Measurements from ENCODE around the gene ITGA1. TPM values are rescaled to one million over a fixed set of nuclear protein-coding genes. Genes with fewer than 3 reads are reported as not detected.
A peak's percentile ranks its signal among the peaks of the same experiment; 100 is the strongest.

ITGA1 gene
- total and polyA plus RNA-seq, 11 donors = 5.5 to 52.0 (median 23.3) TPM

DNA sequence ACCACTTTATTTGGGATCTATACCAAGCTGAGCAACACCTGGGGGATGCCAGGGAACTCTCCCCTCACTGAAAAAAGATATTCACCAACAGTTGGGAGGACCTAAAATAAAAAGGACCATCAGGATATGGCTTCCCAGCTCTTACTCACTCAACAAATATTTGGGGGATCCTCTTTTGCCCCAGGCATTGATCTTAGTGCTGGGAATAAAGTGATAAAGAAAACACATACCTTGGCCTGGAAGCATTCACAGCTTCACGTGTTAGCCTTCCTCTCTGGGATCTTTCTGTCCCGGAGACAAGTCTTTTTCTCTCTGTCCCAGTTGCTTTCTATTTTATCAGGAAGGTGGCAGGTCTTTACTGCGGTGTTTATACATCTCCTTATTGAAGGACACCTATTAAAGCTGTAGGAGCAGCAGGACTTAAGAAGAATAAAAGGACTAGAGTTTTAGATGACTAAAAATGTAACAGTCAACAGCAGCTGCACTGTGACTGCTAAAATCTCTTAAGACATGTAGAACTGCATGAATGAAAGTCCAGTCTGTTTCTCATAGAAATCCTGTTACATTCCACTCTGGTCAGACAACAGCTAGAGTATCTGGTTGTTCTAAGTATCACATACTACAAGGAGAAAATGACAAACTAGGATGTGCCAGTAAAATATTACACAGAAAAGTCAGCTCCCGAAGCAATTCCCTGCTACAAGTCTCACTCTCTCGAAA, 111.4 kb downstream of the ITGA1 start:
- 60 to 72% (median 71%) methylated on average over 5 of the region's 5 CpGs for WGBS, 4 donors
- H3K9me3 ChIP-seq = no peaks in the 10 kb centered on the region
- H3K4me1 ChIP-seq = peaks cover 3 to 33% (median 20%) of the 10 kb centered on the region in 12 donors
- intact Hi-C loops (cut with DNase I) = loop anchor here in 2 of 10 donors (5.0 to 10.0 kb wide), 2 partner anchors 92 to 104 kb away; no protein-coding TSS in a partner anchor
- TF ChIP-seq POLR2A (IDR thresholded peaks at IDR 0.05) (no peak), CTCF (IDR thresholded peaks at IDR 0.05) (no peak)
- no peaks in the 10 kb centered on the region for H3K27me3 ChIP-seq
- ATAC-seq = no peak
- peak overlapping the region in 2 of 12 donors; percentile 2 to 26 for H3K27ac ChIP-seq
- no peak overlapping the region for H3K4me3 ChIP-seq
- DNase-seq = no peak
- peaks cover 0 to 68% (median 13%) of the 10 kb centered on the region in 9 donors for H3K36me3 ChIP-seq

DNA sequence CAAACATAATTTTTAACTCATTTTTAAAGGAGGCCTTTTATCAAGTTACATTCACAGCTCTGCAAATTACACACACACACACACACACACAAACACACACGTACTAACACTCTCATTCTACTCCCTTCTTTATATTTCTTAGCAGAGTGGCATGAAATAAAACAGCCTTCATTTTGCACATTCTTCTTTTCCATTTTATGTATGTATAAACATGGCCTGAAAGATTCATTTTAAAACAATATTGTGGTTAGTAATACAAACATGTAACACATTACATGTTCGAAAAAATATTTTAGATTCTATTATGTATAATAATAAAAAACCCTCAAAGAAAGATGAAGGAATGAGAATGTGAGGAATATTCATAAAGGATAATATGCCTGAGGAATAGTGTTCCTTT, 115.4 kb downstream of the ITGA1 start:
- ATAC-seq (no peak), DNase-seq (no peak)
- no peak for TF ChIP-seq POLR2A (IDR thresholded peaks at IDR 0.05)
- no peak for TF ChIP-seq CTCF (IDR thresholded peaks at IDR 0.05)
- intact Hi-C loops (cut with DNase I) = no loop called here
- H3K27ac ChIP-seq = no peak overlapping the region
- H3K9me3 ChIP-seq = no peaks in the 10 kb centered on the region
- H3K27me3 ChIP-seq = no peaks in the 10 kb centered on the region
- no peak overlapping the region for H3K4me3 ChIP-seq
- H3K36me3 ChIP-seq = peaks cover 0 to 81% (median 12%) of the 10 kb centered on the region in 9 donors
- WGBS, 4 donors = 88 to 92% (median 90%) methylated on average over 2 of the region's 2 CpGs
- peaks cover 0 to 5% (median 0%) of the 10 kb centered on the region in 12 donors for H3K4me1 ChIP-seq

DNA sequence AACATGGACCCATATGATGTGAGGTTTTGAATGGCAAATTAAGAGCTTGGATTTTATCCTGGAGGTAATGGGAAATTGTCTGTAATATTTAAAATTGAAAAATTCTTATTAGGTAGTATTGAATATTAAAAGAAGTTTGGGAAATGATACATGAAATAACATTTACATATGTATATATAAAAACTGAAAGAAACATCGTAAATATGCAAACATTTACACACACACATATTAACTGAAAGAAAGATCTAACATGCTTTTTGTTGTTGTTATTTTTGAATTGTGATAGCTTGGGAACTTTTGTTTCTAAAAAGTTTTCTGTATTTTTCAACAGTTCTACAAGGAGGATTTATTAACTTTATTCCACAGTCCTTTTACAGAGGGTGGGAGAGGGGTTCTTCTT, 118.6 kb downstream of the ITGA1 start:
- no peak overlapping the region for H3K27ac ChIP-seq
- H3K4me1 ChIP-seq = peaks cover 0 to 28% (median 14%) of the 10 kb centered on the region in 12 donors
- H3K36me3 ChIP-seq = peaks cover 0 to 56% (median 6%) of the 10 kb centered on the region in 9 donors
- H3K9me3 ChIP-seq = no peaks in the 10 kb centered on the region
- intact Hi-C loops (cut with DNase I) = loop anchor here in 1 of 10 donors (5.0 kb wide), 1 partner anchor 114 kb away; no protein-coding TSS in a partner anchor
- TF ChIP-seq CTCF (IDR thresholded peaks at IDR 0.05) (no peak), POLR2A (IDR thresholded peaks at IDR 0.05) (no peak)
- H3K4me3 ChIP-seq = no peak overlapping the region
- DNase-seq = no peak
- no peak for ATAC-seq
- H3K27me3 ChIP-seq = no peaks in the 10 kb centered on the region
- 97 to 100% (median 99%) methylated on average over 1 of the region's 1 CpG for WGBS, 4 donors

DNA sequence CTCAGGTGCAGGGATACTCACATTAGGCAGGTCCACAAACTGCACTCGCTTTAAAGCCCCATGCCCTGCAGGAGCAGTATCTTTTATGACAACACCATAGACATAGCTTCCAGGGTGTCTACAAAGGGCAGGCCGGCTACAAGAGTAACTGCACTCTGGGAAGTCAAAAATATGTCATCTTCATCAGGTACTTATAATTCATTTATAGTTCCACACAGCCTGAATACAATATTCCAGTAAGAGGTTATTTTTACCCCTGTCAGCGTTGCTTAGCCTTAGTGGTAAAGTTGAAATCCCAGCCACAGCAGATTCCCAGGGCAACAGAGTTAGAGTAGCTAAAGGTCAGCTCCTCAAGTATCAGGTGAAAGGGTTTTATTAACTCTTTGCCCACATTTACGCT, 119.1 kb downstream of the ITGA1 start:
- Histone ChIP-seq H3K4me3 (no peak overlapping the region), H3K36me3 (peaks cover 0 to 51% (median 6%) of the 10 kb centered on the region in 9 donors), H3K27ac (peak overlapping the region in 1 of 12 donors; percentile 2), H3K9me3 (no peaks in the 10 kb centered on the region), H3K4me1 (peaks cover 0 to 28% (median 14%) of the 10 kb centered on the region in 12 donors), H3K27me3 (no peaks in the 10 kb centered on the region)
- TF ChIP-seq CTCF (IDR thresholded peaks at IDR 0.05) (no peak), POLR2A (IDR thresholded peaks at IDR 0.05) (no peak)
- ATAC-seq = peak in 2 of 4 donors; percentile 65 to 68
- no peak for DNase-seq
- 68 to 79% (median 73%) methylated on average over 4 of the region's 4 CpGs for WGBS, 4 donors
- intact Hi-C loops (cut with DNase I) = loop anchor here in 1 of 10 donors (5.0 kb wide), 1 partner anchor 115 kb away; no protein-coding TSS in a partner anchor
